H1 (cell line): ENCODE data around the gene FSCB. TPM values are rescaled to one million over a fixed set of nuclear protein-coding genes. Genes with fewer than 3 reads are reported as not detected.

Experiments
- CTCF ChIA-PET: fragments of 300-600 bp; sonication (Branson Sonifier 250); formaldehyde crosslinking; loops from one replicate; lab custom pipeline; 2021; ENCODE audit not compliant: partially characterized antibody; lab: Charles Lee
- POLR2A ChIA-PET: fragments of 300-600 bp; sonication (Branson Sonifier 250); formaldehyde crosslinking; loops from one replicate; lab custom pipeline; 2021; ENCODE audit warnings: inconsistent platforms; ENCODE audit not compliant: partially characterized antibody; lab: Charles Lee
- DNase-seq, 2 experiments: peaks; one replicate each; pipeline versions ENCODE4 v3.0.0 to v3.0.0-alpha.2; 2010 to 2022; ENCODE audit warnings: low spot score in 2 of 2, low read depth in 1 of 2, mixed read lengths in 1 of 2
- FAIRE-seq: peaks from 2 replicates; lab custom pipeline; 2011; peaks lifted over from hg19 to GRCh38; lab: Jason Lieb, UNC
- H2AFZ ChIP-seq: 2 replicates; pipeline ENCODE4 v1.8.1; 2012; ENCODE audit warnings: low read length, inconsistent platforms
- H2AK5ac ChIP-seq: 2 replicates; pipeline ENCODE4 v1.6.1; 2013; ENCODE audit warnings: low read depth, low read length
- H2BK120ac ChIP-seq: replicated peaks from 2 replicates; pipeline ENCODE3; 2013; ENCODE audit warnings: low read depth, low read length, inconsistent platforms
- H2BK12ac ChIP-seq: 2 replicates; pipeline ENCODE4 v1.6.1; 2013; ENCODE audit warnings: low read depth, low read length
- H2BK15ac ChIP-seq: 2 replicates; pipeline ENCODE4 v1.6.1; 2013; ENCODE audit warnings: low read length
- H2BK20ac ChIP-seq: 2 replicates; pipeline ENCODE4 v1.6.1; 2013; ENCODE audit warnings: low read length
- H2BK5ac ChIP-seq: 2 replicates; pipeline ENCODE4 v1.6.1; 2013; ENCODE audit warnings: low read depth, low read length
- H3K14ac ChIP-seq: 2 replicates; pipeline ENCODE4 v1.6.1; 2013; ENCODE audit warnings: inconsistent platforms; ENCODE audit not compliant: insufficient read length
- H3K18ac ChIP-seq: 2 replicates; pipeline ENCODE4 v1.6.1; 2013; ENCODE audit warnings: low read length; ENCODE audit errors: extremely low read depth
- H3K23ac ChIP-seq: 2 replicates; pipeline ENCODE4 v1.6.1; 2013; ENCODE audit warnings: inconsistent platforms; ENCODE audit not compliant: insufficient read length
- H3K23me2 ChIP-seq: 2 replicates; pipeline ENCODE4 v1.6.1; 2013; ENCODE audit warnings: low read depth, low read length
- H3K27ac ChIP-seq: 2 replicates; pipeline ENCODE4 v1.6.1; 2011; ENCODE audit warnings: low read depth, low read length, inconsistent platforms
- H3K27me3 ChIP-seq, 4 experiments: replicated peaks in 1 of 4; 1 replicate in 1 of 4; 2 replicates in 3 of 4; pipeline versions ENCODE4 v1.6.1 to v1.8.1; 2011 to 2013; ENCODE audit warnings: low read length in 3 of 4, mild to moderate bottlenecking in 3 of 4, inconsistent platforms in 2 of 4, mixed read lengths in 2 of 4, moderate library complexity in 1 of 4; ENCODE audit not compliant: control insufficient read depth in 3 of 4, insufficient read depth in 3 of 4; ENCODE audit errors: extremely low read depth in 1 of 4
- H3K36me3 ChIP-seq, 4 experiments: 2 replicates each; pipeline versions ENCODE4 v1.6.1 to v1.8.1; 2011 to 2013; ENCODE audit warnings: mild to moderate bottlenecking in 4 of 4, low read length in 3 of 4, moderate library complexity in 2 of 4, control low read depth in 1 of 4, inconsistent platforms in 1 of 4; ENCODE audit not compliant: insufficient read depth in 4 of 4, control insufficient read depth in 2 of 4
- H3K4ac ChIP-seq: replicated peaks from 2 replicates; pipeline ENCODE3; 2013; ENCODE audit warnings: low read length, low read depth, mixed read lengths, inconsistent platforms; ENCODE audit not compliant: insufficient read length
- H3K4me1 ChIP-seq, 4 experiments: replicated peaks in 1 of 4; 1 replicate in 1 of 4; 2 replicates in 3 of 4; pipeline versions ENCODE4 v1.6.1 to v1.8.1; 2011 to 2013; ENCODE audit warnings: low read length in 3 of 4, inconsistent platforms in 2 of 4, mixed read lengths in 1 of 4; ENCODE audit not compliant: insufficient read depth in 4 of 4, control insufficient read depth in 3 of 4
- H3K4me2 ChIP-seq, 2 experiments: 2 replicates each; pipeline versions ENCODE4 v1.6.1 to v1.8.1; 2011 to 2013; ENCODE audit warnings: low read depth in 2 of 2, low read length in 2 of 2, control low read depth in 1 of 2, inconsistent platforms in 1 of 2, mild to moderate bottlenecking in 1 of 2; ENCODE audit not compliant: insufficient read depth in 1 of 2
- H3K4me3 ChIP-seq, 4 experiments: fragments of 200-600, 300-600 bp in 1 of 4; sonication (generic), shearing (Covaris generic), sonication (Bioruptor Twin) in 1 of 4; 2 replicates each; pipeline versions ENCODE4 v1.5.1 to v1.8.1; 2011 to 2016; ENCODE audit warnings: low read length in 4 of 4, low read depth in 3 of 4, control low read depth in 2 of 4, inconsistent platforms in 2 of 4, mild to moderate bottlenecking in 2 of 4, mixed read lengths in 1 of 4, moderate library complexity in 1 of 4; ENCODE audit not compliant: insufficient read depth in 2 of 4; ENCODE audit errors: extremely low read depth in 1 of 4
- H3K56ac ChIP-seq: replicated peaks from 2 replicates; pipeline ENCODE3; 2013; ENCODE audit warnings: low read depth, mild to moderate bottlenecking, mixed read lengths, low read length, inconsistent platforms; ENCODE audit not compliant: insufficient read length
- H3K79me1 ChIP-seq: 2 replicates; pipeline ENCODE4 v1.6.1; 2013; ENCODE audit warnings: low read depth, low read length, control low read depth
- H3K79me2 ChIP-seq, 2 experiments: 2 replicates each; pipeline versions ENCODE4 v1.6.1 to v1.8.1; 2012 to 2013; ENCODE audit warnings: low read length in 2 of 2, mild to moderate bottlenecking in 2 of 2, inconsistent platforms in 1 of 2; ENCODE audit not compliant: insufficient read depth in 2 of 2, control insufficient read depth in 1 of 2
- H3K9ac ChIP-seq, 4 experiments: replicated peaks in 1 of 4; 1 replicate in 1 of 4; 2 replicates in 3 of 4; pipeline versions ENCODE4 v1.6.1 to v1.8.1; 2011 to 2013; ENCODE audit warnings: low read depth in 3 of 4, low read length in 3 of 4, control low read depth in 2 of 4, mild to moderate bottlenecking in 2 of 4, moderate library complexity in 2 of 4, inconsistent platforms in 1 of 4; ENCODE audit errors: extremely low read depth in 1 of 4
- H3K9me3 ChIP-seq, 2 experiments: 2 replicates each; pipeline versions ENCODE4 v1.6.1 to v1.8.1; 2012 to 2013; ENCODE audit warnings: mild to moderate bottlenecking in 2 of 2, moderate library complexity in 2 of 2, control low read depth in 1 of 2, inconsistent platforms in 1 of 2, low read depth in 1 of 2, low read length in 1 of 2, mixed read lengths in 1 of 2; ENCODE audit not compliant: insufficient read depth in 2 of 2
- H4K20me1 ChIP-seq, 2 experiments: replicated peaks in 1 of 2; 2 replicates each; pipeline versions ENCODE3 to v1.8.1; 2011 to 2013; ENCODE audit warnings: inconsistent platforms in 2 of 2, low read length in 2 of 2, mild to moderate bottlenecking in 1 of 2; ENCODE audit not compliant: insufficient read depth in 2 of 2, control insufficient read depth in 1 of 2
- H4K5ac ChIP-seq: 2 replicates; pipeline ENCODE4 v1.6.1; 2013; ENCODE audit warnings: low read length, low read depth, mixed read lengths, inconsistent platforms; ENCODE audit not compliant: insufficient read length
- H4K8ac ChIP-seq: 2 replicates; pipeline ENCODE4 v1.8.0; 2013; ENCODE audit warnings: mild to moderate bottlenecking, moderate library complexity, low read length, inconsistent platforms; ENCODE audit not compliant: insufficient read depth; ENCODE audit errors: extremely low read depth
- H4K91ac ChIP-seq: replicated peaks from 2 replicates; pipeline ENCODE3; 2013; ENCODE audit warnings: low read length, mixed read lengths, inconsistent platforms; ENCODE audit not compliant: insufficient read length
- ATF3 ChIP-seq: IDR thresholded peaks from 2 replicates; pipeline ENCODE4 v1.6.1; 2011; ENCODE audit warnings: low read depth, mild to moderate bottlenecking, low read length; ENCODE audit not compliant: insufficient read depth
- CBX5 ChIP-seq: fragments of 300-800, 300-1000 bp; sonication (generic); IDR thresholded peaks from 2 replicates; pipeline ENCODE4 v1.7.1; 2016; ENCODE audit warnings: antibody characterized with exemption, low read length, low read depth
- CBX8 ChIP-seq: fragments of 300-800, 300-1000 bp; sonication (generic); IDR thresholded peaks from 2 replicates; pipeline ENCODE4 v1.7.1; 2016; ENCODE audit warnings: low read depth, low read length, borderline replicate concordance
- CHD1 ChIP-seq: IDR thresholded peaks from 2 replicates; pipeline ENCODE4 v1.6.1; 2012; ENCODE audit warnings: low read depth, low read length, improper control_type of control experiment
- EP300 ChIP-seq, 2 experiments: IDR thresholded peaks; 1 replicate in 1 of 2; 2 replicates in 1 of 2; pipeline ENCODE4 v1.6.1; 2011 to 2012; ENCODE audit warnings: low read depth in 2 of 2, low read length in 2 of 2, mild to moderate bottlenecking in 2 of 2, borderline replicate concordance in 1 of 2, inconsistent platforms in 1 of 2, moderate library complexity in 1 of 2
- HDAC6 ChIP-seq: IDR thresholded peaks from one replicate; pipeline ENCODE4 v1.7.1; 2012; ENCODE audit warnings: low read depth, mild to moderate bottlenecking, inconsistent platforms, low read length, moderate library complexity
- JUN ChIP-seq: IDR thresholded peaks from 2 replicates; pipeline ENCODE4 v1.6.1; 2011; ENCODE audit warnings: low read depth, mild to moderate bottlenecking, improper control_type of control experiment, low read length
- MAFK ChIP-seq: IDR thresholded peaks from 2 replicates; pipeline ENCODE4 v1.6.1; 2012; ENCODE audit warnings: low read depth, mild to moderate bottlenecking, improper control_type of control experiment, low read length
- NRF1 ChIP-seq: IDR thresholded peaks from 2 replicates; pipeline ENCODE4 v1.6.1; 2011; ENCODE audit warnings: mild to moderate bottlenecking, low read depth, low read length, improper control_type of control experiment
- SUZ12 ChIP-seq: fragments of 200-600 bp; sonication (generic); IDR thresholded peaks from 2 replicates; pipeline ENCODE4 v1.6.1; 2012; ENCODE audit warnings: mild to moderate bottlenecking, inconsistent platforms, low read length, moderate library complexity, mixed read lengths
- TAF7 ChIP-seq: optimal IDR thresholded peaks from 2 replicates; pipeline ENCODE3; 2011; ENCODE audit warnings: low read depth, mild to moderate bottlenecking, inconsistent platforms, low read length, moderate library complexity, borderline replicate concordance
- TBP ChIP-seq: IDR thresholded peaks from 2 replicates; pipeline ENCODE4 v1.6.1; 2011; ENCODE audit warnings: low read depth, low read length, improper control_type of control experiment
- YY1 ChIP-seq: IDR thresholded peaks from 2 replicates; pipeline ENCODE4 v1.6.1; 2011; ENCODE audit warnings: low read depth, mild to moderate bottlenecking, low read length
- WGBS, 2 experiments: shearing (Covaris generic) in 1 of 2; methylation state at CpG; one replicate each; pipeline versions ENCODE4 v1.1.6 to v1.1.7; 2013 to 2015; ENCODE audit warnings: low lambda C conversion rate in 2 of 2, mixed read lengths in 2 of 2, inconsistent platforms in 1 of 2, low coverage in 1 of 2, missing lambda C conversion rate in 1 of 2; ENCODE audit not compliant: insufficient replicate concordance in 2 of 2, insufficient coverage in 1 of 2, insufficient read length in 1 of 2; ENCODE audit errors: extremely low coverage in 1 of 2, missing lambda C conversion rate in 1 of 2; 5-methylcytosine and 5-hydroxymethylcytosine counted together
- polyA plus RNA-seq, 7 experiments: library from polyadenylated mRNA; depleted of rRNA in 3 of 7; stranded (reverse) in 5 of 7; unstranded in 2 of 7; fragments of >200 nt in 5 of 7; fragments of 200-250 nt in 2 of 7; gene quantifications; 1 replicate in 5 of 7; 2 replicates in 1 of 7; 4 replicates in 1 of 7; pipeline versions ENCODE4 v1.2.1 to v1.2.3, GENCODE V29; 2011 to 2013; ENCODE audit warnings: missing spikeins in 2 of 7, mixed read lengths in 2 of 7
- total RNA-seq: library from RNA; stranded (reverse); fragmentation: NEBNext Ultra II Directional; extraction: Animal tissue kit (Norgen Biotek cat#: 25700); gene quantifications from 2 replicates; pipeline ENCODE4 v1.2.1, GENCODE V29; 2021
- TF ChIP-seq, protein P1 (sequence below): IDR thresholded peaks from 2 replicates; pipeline ENCODE4 v1.6.1; 2011; ENCODE audit warnings: low read length, improper control_type of control experiment

The FSCB gene
- total and polyA plus RNA-seq, 2 of the 8 experiments (the other 6 are each of a cell fraction or from before 2014, with no cell fraction given): not detected

DNA sequence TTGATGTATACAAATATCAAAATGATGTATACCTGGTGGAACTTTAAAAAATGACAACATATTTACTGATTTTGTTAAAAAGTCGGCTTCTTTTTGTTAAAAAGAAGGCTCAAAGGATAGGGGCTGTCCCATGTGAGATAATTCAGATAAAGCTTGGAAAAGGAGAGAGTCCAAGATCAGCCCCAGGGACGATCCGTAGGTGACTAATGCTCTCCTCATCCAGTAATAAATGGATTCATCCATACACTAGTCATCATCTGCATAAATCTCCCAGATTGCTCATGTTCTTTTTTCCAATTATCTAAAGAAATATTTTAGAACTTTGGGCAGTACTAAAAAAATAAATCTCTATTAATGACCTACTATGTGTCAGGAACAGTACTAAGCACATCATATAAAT lies 23.4 kb upstream of the FSCB start:
- no peak overlapping the region for H2BK15ac ChIP-seq
- CTCF ChIA-PET: no interaction called here
- POLR2A ChIA-PET: no interaction called here
- H2BK12ac ChIP-seq: no peak overlapping the region
- H3K36me3 ChIP-seq: no peaks in the 10 kb centered on the region
- no peak overlapping the region for H3K18ac ChIP-seq
- no peaks in the 10 kb centered on the region for H3K79me2 ChIP-seq
- no peak overlapping the region for H2AFZ ChIP-seq
- H3K79me1 ChIP-seq: no peaks in the 10 kb centered on the region
- H3K23me2 ChIP-seq: no peaks in the 10 kb centered on the region
- H4K5ac ChIP-seq: no peak overlapping the region
- no peak overlapping the region for H3K4me3 ChIP-seq
- no peak overlapping the region for H3K4me2 ChIP-seq
- no peak overlapping the region for H3K27ac ChIP-seq
- H3K23ac ChIP-seq: no peak overlapping the region
- no peak overlapping the region for H2BK120ac ChIP-seq
- no peak overlapping the region for H2BK20ac ChIP-seq
- no peaks in the 10 kb centered on the region for H3K9me3 ChIP-seq
- no peak for FAIRE-seq
- no peak for DNase-seq
- H3K4me1 ChIP-seq: no peaks in the 10 kb centered on the region
- no peak overlapping the region for H2BK5ac ChIP-seq
- no peak overlapping the region for H3K9ac ChIP-seq
- no peak overlapping the region for H2AK5ac ChIP-seq
- no peak overlapping the region for H3K56ac ChIP-seq
- 85% methylated on average over 3 of the region's 3 CpGs; no CpG with 5 or more reads in 1 of the 2 experiments for WGBS, 2 experiments
- no peak overlapping the region for H3K14ac ChIP-seq
- no peaks in the 10 kb centered on the region for H3K27me3 ChIP-seq
- H4K20me1 ChIP-seq: no peaks in the 10 kb centered on the region
- no peak overlapping the region for H4K8ac ChIP-seq
- no peak overlapping the region for H3K4ac ChIP-seq
- no peak overlapping the region for H4K91ac ChIP-seq
- TF ChIP-seq TAF7 (no peak), JUN (no peak), SUZ12 (no peak), EP300 (IDR thresholded peaks at IDR 0.05; ENCODE audit: borderline replicate concordance in 1 of 2, low read depth in 2 of 2, low read length in 2 of 2) (no peak), CBX5 (no peak), TBP (no peak), HDAC6 (no peak), ATF3 (no peak), CBX8 (no peak), MAFK (no peak), CHD1 (no peak), YY1 (no peak), NRF1 (no peak)
- TF ChIP-seq, protein P1, sequence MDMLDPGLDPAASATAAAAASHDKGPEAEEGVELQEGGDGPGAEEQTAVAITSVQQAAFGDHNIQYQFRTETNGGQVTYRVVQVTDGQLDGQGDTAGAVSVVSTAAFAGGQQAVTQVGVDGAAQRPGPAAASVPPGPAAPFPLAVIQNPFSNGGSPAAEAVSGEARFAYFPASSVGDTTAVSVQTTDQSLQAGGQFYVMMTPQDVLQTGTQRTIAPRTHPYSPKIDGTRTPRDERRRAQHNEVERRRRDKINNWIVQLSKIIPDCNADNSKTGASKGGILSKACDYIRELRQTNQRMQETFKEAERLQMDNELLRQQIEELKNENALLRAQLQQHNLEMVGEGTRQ: no peak
